Muscle of back (tissue), 11 donors: ENCODE measurements around the gene GALNT17. TPM values are rescaled to one million over a fixed set of nuclear protein-coding genes. Genes with fewer than 3 reads are reported as not detected.

ENCODE experiments used
- DNase-seq, 3 donors: peaks; one replicate each; pipeline versions ENCODE4 v3.0.0 to v3.0.0-alpha.2; 2013
- polyA plus RNA-seq, 10 donors: library from polyadenylated mRNA; unstranded; fragments of 120-200 nt; gene quantifications; one replicate each; pipeline ENCODE4 v1.2.1, GENCODE V29; 2013; ENCODE audit not compliant: insufficient read length in 10 of 10

GALNT17 gene
- polyA plus RNA-seq, 10 donors = 26.9 to 44.8 (median 33.3) TPM

DNA sequence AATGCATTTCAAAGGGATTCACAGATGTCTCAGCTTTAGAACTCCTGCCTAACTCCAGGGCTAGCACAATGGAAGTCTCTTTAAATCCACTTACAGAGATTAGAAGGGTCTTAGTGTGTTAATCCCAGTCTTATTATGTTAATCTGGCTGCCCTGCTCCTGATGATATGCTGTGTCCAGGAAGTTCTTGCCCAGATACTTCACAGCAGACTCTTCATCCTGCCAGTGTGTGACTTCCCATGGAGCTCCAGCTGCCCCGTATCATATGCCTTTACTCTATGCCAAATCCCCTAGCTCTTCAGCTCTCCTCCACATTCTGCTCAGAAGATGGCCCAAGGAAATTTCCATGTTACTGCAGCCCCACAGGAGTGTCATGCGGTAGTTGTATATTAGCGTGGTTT is 533.8 kb downstream of the GALNT17 start:
- no peak for DNase-seq

DNA sequence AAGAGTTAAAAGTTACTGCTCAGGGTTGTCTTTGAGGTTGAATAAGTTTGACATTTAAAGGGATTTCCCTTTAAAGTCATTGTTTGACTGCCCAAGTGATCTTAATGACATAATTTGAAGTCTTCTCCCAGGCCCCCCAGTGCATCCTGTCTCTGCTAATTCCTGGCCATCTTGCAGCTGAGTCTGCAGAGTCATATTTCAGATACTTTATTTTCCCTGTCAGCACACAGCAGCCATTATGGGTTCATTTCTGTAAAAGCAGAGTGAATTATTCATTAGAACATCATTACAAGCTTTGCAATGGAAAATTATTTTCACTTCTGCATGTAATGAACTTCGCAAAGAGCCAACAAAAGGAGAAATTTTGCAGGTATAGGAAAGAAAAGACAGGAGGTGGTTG is 536.6 kb downstream of the GALNT17 start:
- DNase-seq = peak in 1 of 3 donors; percentile 15

DNA sequence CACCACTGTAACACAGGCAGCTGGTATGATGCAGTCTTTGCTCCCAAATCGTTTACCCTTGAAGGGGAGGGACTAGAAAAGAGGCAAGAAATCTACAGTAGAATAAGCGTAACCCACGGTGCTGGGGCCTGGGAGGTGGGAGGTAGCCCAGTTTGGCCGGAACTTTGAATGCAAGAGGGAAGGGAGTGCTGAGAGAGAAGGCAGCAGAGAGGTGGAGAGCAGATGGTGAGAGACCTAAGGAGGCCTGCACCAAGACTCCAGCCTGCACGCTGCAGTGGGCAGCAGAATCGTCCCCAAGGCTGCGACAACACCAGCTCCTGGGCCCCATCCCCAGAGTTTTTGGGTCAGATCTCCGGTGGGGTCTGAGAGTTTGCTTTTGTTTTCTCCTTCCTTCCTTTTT is 547.5 kb downstream of the GALNT17 start:
- no peak for DNase-seq

DNA sequence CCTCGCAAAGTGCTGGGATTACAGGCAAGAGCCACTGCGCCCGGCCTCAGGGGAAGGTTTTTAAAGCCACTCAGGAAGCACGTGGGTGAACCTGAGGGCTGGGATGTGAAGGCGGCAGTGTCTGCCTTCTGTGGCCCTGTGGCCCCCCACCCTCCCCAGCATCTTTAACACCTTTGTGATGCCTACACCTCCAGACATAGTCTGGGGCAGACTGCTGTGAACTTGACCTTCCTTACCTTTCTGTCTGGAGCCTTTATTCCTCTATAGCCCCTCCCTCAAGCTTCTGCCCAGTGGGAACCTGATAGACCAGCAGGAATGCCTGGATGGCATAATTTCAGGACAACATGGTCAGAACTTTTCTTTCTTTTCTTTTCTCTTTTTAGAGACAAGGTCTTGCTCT is 550.2 kb downstream of the GALNT17 start:
- no peak for DNase-seq

DNA sequence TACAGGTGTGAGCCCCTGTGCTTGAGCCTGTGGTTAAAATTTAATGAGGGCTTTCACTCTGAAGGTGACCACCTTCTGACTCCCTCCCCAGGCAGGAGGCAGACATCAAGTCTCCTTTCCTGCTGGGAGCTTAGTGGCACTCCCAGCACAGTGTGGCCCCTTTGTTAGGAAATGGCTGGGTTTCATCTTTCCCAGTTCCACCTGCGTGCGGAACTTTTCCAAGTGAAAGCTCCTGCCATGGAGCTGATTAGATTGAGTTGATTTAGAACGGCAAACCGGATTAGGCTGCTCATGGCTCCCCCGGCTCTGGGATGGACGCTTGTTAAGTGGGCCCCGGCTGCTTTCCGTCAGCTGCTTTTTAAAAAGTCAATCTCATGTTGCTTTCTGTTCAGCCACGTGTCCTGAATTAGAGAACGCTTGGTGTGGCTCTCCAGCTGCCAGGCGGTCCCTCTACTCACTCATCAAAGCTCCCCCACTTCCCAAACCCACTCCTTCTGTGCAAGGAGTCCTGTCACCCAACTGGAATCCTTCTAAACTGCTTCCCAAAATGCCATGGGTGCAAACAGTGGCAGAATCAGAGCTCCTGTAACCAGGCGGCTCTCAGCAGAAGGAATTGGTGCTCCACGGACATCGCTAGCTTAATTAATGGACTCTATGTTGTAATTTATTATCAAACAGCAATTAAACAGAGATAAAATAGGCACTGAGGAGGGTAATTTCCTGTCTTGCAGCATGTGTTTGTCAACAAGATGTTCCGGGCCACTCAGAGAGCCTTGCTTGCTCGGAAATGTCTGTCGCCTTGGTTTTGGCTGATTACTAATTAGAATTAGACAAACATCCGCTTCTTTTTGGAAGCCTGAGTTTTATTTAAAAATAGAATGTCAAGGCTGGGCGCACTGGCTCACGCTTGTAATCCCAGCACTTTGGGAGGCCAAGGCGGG is 551.2 kb downstream of the GALNT17 start:
- peak; percentile 22 to 72 (median 42) for DNase-seq

DNA sequence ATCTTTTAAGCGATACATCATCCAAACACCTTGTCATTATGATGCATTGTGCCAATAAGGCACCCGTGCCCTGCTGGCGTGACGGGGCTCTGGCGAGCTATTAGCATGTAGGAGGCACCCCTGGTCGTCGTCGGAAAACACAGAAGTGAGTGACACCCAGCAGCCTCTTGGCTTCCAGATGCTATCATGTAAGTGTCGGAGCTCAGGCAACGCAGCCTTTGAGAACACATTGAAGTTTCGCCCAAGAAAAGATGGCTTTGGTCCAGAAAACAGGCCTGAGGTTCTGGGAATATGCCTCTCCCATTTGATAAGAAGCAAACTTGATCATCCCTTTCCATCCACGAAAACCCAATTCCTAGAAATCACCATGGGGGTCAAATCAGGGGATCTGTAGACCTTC is 555.3 kb downstream of the GALNT17 start:
- no peak for DNase-seq

DNA sequence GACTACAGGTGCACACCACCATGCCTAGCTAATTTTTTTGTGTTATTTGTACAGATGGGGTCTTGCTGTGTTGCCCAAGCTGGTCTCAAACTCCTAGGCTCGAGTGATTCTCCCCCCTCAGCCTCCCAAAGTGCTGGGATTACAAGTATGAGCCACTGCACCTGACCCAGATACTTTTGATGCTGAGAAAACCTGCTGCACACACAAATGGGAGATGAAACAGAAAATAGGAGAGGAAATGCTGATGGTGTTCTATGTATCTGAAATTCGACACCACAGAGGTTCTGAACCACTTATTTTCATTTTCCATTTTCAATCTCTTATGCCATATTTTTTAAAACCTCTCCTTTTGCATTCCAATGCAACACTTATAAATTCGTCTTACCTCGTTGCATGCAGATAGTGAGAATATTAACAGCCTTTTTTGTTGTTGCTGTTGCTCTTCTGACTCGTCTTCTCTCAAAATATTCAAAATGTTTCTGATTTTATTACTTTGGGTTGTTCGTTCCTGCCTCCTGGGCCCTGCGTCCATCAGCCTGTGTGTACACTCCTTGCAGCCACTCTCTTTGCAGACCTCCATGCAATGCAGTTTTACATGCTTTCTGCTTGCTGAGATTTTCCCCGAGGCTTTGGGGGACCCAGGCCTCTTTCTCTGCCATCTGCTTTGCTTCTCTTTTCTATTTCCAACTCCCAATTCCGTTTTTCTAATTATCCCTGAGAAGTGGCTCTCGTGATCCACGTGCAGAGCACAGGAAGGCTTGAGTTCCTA is 556.1 kb downstream of the GALNT17 start:
- DNase-seq = no peak

DNA sequence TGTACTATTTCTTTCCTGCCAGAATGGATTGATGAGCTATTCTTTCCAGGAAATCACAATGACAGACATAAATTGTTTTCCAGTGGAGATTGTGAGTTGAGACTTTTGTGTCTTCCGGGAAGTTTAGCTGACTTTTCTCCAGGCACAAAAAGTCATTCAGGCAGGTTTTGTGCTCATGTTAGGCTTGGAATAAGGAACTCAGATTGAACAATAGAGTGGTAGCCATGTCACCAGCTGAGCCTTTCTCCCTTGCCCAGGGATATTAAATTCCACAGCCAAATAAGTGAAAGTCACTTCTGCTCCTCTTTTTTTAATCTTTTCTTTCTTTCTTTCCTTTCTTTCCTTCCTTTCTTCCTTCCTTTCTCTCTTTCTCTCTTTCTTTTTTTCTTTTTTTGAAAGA is 559.6 kb downstream of the GALNT17 start:
- DNase-seq = no peak

DNA sequence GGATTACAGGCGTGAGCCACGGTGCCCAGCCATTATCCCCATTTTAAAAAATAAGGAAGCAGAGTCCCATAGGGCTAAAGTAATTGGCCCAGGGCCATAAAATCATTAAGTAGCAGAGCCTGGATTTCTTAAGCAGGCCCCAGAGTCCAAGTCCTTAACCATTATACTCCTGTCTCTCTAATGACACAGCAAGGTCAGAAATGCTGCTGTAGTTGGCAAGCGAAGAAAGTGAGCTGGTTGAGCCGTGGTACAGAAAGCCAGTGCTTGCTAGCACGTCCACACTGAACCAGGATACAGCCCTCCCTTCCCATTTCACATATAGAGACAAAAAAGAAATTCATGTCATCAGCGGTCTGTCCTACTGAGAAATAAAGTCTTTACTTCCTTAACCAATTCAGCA is 562.7 kb downstream of the GALNT17 start:
- no peak for DNase-seq

DNA sequence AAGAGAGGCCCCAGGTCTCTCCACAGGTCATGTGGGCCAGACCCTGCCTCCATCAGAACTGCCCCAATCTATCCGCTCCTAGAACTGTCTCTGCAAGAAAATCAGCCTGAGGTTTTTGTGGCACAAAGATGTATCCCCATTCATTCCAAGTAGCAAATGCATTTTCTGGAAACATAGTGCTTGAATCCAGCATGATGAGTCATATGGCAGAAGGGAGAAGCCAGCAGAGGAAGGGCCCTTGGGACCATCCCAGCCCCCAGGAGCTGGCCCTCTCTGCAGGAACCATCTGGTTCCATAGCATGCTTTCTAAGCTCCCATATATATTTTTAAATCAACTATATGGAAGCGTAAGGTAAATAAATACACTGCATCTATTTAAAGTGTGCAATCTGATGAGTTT is 563.2 kb downstream of the GALNT17 start:
- peak; percentile 27 to 68 (median 35) for DNase-seq

DNA sequence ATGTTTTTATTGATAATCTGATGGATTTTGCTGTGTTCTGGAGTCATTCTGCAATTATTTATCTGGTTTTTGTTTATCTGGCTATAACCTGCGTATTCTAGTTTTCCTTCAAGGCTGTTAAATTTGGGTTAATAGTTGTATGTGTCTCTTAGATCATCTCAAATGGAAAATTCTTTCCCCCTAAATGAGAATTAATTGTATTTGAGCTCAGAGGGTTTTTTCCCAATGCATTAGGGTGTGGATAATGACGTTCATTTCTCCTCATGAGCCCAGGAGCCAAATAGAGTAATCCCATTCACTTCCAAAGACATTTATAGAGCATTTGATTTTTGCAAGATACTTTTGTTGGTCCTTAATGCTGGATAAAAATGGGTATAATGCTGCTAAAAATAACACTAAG is 564.6 kb downstream of the GALNT17 start:
- DNase-seq = no peak

DNA sequence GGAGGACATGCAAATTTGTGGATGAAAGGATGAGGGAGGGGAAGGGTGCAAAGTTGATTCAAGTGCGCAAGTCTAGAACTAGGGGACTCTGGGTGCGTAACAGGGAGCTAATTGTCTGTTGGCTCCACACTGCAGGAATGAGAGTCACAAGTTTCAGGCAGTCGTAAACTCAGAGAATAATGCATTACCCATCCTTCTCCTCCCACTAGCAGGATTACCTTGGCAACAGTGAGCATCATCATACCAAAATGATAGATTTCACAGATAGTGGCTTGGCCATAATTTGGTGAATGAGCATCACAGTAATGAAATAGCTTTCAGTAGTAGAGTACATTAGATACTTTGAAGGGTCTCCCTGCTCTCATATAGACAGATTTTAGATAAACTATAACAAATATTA is 565.5 kb downstream of the GALNT17 start:
- peak in 1 of 3 donors; percentile 53 for DNase-seq

DNA sequence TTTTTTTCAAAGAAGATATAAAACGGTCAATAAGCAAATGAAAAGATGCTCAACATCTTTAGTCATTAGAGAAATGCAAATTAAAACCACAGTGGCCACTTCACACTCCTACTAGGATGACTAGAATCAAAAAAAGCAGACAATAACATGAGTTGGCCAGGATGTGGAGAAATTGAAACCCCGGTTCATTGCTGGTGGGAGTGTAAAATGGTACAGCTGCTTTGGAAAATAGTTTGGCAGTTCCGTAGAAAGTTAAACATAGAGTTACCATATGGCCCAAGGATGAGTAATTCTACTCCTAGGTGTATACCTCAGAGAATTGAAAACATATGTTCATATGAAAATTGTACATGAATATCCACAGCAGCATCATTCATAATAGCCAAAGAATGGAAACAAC is 573.3 kb downstream of the GALNT17 start:
- DNase-seq = peak in 1 of 3 donors; percentile 33

DNA sequence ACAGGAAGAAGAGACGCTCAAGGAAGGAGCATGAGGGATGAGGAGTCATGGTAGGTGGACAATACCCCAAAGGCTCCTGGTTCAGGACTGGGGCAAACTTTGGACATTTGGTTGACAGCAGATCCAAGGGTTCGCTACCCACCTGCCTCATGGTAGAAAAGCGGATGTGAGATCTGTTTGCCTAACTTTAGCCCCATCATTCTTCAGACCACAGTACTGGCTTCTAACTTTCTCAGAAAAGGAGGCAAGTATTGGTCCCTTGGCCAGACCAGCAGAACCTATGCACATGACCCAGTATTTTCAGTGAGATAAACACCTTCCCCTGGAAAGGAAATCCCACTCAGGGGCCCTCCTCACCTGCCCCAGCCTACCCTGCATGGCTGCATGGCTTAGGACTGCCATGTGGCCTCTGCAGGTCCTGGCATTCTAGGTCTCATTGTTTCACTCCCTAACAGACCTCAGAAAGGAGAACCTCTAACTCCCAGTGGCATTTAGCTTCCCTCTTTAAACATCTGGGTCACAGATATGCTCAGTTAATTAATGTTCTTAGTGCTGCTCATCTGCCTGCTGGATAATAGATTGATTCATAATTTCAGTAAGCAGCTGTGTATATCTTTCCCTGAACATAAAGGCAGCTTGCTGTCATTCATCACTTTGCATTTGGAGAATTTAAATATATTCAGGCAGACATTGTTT is 574.1 kb downstream of the GALNT17 start:
- no peak for DNase-seq

DNA sequence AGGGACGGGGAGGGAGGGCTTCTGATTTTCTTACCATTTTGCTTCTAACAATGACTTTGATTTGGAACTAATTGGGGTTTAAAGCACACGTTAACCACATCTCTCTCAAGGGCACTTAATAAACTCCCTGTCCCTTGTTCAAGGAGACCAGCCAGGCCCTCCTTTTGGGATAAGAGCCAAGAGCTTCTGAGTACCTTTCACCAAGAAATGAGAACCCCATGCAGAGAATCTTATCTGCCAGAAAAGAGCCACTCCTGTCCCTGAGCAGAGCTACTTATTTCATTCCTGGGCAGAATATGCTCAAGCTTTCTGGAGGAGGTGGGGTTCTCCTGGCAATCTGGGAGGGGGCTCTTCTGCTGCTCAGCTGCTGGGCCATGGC is 574.6 kb downstream of the GALNT17 start:
- no peak for DNase-seq

DNA sequence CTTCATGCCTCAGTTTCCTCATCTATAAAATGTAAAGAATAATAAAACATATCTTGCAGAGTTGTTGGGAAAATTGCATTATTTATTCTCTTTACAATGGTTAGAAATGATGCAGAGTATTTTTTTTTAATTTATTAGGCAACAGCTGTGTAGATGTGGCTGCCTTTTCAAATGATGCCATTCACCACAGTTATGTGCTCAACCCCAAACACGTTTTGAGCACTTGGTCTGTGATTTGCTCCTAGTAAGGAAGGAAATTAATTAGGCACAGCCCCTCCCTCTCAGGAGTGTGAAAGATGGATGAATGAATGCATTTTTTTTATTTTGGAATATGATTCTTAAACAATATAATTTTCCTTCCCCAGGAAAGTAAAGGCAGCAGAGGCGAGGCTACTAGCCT is 575.1 kb downstream of the GALNT17 start:
- DNase-seq = no peak

DNA sequence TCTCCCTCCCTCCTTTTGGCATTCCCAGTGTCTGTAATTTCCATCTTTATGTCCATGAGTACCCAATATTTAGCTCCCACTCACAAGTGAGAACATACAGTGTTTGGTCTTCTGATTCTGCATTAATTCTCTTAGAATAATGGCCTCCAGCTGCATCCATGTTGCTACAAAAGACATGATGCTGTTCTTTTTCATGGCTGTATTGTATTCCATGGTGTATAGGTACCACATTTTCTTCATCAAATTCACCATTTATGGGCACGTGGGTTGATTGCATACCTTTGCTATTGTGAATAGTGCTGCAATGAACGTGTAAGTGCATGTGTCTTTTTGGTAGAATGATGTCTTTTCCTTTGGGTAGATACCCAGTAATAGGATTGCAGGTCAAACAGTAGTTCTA is 576.8 kb downstream of the GALNT17 start:
- no peak for DNase-seq

DNA sequence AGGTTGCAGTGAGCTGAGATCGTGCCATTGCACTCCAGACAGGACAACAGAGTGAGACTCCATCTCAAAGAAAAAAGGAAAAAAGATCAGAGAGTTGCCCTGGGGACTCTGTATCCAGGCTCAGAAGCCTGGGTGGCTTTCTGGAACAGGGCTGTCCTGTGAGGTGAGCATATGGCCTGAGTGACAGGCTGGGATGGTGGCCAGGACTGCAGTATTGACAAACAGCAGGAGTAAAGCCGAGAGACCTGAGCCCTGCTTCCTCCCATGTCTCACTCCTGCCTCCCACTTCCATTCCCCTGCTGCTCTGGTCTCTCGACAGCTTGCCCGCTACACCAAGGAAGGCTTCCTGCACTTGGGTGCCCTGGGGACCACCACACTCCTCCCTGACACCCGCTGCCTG is 578.5 kb downstream of the GALNT17 start:
- no peak for DNase-seq

DNA sequence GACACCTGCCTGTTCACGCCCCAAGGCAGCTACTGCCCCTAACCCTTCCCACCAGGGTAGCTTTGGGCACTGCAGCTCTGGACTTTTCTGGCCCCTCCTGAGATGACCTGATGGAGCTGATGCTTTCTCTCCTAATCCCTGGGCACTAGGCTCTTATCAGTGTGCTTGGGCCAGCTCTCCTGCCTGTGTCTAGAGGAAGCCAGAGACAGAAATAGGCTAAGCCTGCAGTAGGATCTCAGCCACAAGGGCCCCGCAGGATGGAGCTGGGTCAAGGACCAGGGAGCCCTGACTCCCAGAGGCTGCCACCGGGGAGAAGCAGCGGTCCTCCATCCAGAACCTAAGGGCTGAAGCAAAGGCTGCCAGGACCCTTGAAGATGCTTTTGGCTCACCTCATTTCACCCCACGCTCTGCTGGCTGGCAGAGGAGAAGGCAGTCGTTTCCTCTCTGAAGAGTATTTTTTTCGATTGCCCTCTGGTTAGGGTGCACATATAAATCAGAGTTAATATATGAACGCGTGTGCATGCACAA is 580.8 kb downstream of the GALNT17 start:
- DNase-seq = no peak

DNA sequence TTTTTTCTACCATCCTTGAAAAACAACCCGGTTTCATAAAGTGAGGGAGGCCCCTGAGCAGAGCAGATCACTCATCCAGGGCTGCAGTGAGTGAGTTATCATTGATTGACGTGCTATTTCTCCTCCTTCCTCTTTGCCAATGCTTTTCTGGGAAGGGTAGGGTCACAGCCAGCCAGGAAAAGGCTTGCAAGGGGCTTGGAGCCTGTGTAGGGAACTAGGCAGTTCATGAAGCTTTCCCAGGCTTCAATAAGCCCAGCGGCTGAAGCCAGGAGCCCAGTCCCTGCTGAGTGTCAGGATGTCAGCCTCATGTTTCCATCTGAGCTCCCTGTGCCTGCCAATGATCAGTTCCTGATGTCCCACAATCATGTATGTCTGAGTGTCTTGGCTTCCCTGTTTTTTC is 584.7 kb downstream of the GALNT17 start:
- no peak for DNase-seq

DNA sequence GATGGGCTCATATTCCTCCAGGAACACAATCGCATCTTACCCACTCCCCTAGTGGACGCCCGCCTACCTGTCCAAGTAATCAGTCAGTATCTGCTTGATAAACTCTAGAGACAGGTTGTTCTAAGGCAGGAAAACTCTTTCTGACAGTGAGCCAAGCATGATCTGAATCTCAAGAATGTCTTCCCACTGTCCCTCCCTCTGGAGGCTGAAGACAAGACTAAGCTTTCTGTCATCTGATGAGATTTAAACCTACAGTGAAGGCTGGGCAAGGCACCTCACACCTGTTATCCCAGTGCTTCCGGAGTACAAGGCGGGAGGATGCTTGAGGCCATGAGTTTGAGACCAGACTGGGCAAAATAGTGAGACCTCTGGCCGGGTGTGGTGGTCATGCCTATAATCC is 586.6 kb downstream of the GALNT17 start:
- no peak for DNase-seq

DNA sequence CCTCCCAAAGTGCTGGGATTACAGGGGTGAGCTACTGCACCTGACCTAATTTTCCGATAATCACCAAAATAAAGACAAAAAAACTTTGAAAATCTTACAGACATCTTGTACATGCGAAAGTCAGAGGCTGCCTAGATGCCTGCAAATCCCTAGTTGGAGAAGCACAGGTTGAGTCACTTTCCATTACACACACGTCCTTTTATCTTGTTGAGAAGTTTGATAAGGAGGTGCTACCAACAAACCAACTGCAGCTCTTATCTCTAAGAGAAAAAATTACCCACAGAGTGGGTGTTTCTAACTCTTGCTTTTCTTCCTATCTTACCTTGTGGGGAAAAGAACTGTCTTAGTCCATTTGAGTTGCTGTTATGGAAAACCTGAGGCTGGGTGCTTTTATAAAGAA is 589.8 kb downstream of the GALNT17 start:
- no peak for DNase-seq
